H1 (cell line): ENCODE results near the gene RNU6-1.

Experiments
- RFX5 ChIP-seq: IDR thresholded peaks from 2 replicates; pipeline ENCODE4 v1.6.1; 2011; ENCODE audit warnings: low read depth, low read length, improper control_type of control experiment, borderline replicate concordance
- SIRT6 ChIP-seq: IDR thresholded peaks from one replicate; pipeline ENCODE4 v1.7.1; 2012; ENCODE audit warnings: low read length, inconsistent platforms
- YY1 ChIP-seq: IDR thresholded peaks from 2 replicates; pipeline ENCODE4 v1.6.1; 2011; ENCODE audit warnings: low read depth, mild to moderate bottlenecking, low read length

DNA sequence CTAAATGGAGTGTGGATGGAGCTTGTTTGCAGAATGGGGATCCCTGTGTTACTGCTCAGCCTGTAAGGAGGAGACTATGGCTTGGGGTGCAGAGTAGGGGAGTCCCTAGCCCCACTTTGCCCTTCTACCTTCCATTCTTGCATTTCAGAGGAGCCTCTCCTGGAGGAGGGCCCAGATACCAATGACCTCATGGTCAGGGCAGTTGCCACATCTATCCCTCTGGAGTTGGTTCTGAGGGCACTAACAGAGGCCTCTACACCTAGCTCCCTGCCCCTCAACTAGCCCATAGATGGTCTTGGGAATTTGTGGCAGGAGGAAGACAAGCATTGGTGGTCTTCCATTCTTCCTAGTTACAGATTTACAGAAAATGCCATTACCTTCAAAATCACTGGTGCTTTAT is 8.5 kb downstream of the RNU6-1 start:
- TF ChIP-seq SIRT6 (no peak), RFX5 (no peak), YY1 (no peak)
